ENCODE measurements around the gene ARID3A.

Gene ARID3A

GRCh38 chr19:892894-893689 is 32.7 kb upstream of the ARID3A start, which contains the start of the genes MED16 and RNU6-9:
MED16 (minus strand) TSS chr19:893187; CDS start chr19:891131, 2,056 bp downstream.
RNU6-9 (plus strand) TSS chr19:893484.
- DNase-seq (ENCODE audit: low spot score): peak; percentile 99
- in situ Hi-C loops (cut with MboI; ENCODE audit: low sequenced_read_pairs, unreplicated experiment): no loop called here
- TF ChIP-seq, protein P1, sequence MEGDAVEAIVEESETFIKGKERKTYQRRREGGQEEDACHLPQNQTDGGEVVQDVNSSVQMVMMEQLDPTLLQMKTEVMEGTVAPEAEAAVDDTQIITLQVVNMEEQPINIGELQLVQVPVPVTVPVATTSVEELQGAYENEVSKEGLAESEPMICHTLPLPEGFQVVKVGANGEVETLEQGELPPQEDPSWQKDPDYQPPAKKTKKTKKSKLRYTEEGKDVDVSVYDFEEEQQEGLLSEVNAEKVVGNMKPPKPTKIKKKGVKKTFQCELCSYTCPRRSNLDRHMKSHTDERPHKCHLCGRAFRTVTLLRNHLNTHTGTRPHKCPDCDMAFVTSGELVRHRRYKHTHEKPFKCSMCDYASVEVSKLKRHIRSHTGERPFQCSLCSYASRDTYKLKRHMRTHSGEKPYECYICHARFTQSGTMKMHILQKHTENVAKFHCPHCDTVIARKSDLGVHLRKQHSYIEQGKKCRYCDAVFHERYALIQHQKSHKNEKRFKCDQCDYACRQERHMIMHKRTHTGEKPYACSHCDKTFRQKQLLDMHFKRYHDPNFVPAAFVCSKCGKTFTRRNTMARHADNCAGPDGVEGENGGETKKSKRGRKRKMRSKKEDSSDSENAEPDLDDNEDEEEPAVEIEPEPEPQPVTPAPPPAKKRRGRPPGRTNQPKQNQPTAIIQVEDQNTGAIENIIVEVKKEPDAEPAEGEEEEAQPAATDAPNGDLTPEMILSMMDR (IDR thresholded peaks at IDR 0.05; ENCODE audit: borderline replicate concordance, control extremely low read depth, extremely low read depth, insufficient read depth, missing control alignments): no peak

- TF ChIP-seq, protein P1 (IDR thresholded peaks at IDR 0.05; ENCODE audit: borderline replicate concordance, control extremely low read depth, extremely low read depth, insufficient read depth, missing control alignments): no peak
- in situ Hi-C loops (cut with MboI; ENCODE audit: low sequenced_read_pairs, unreplicated experiment): no loop called here
Observed at GRCh38 chr19:896434-896833, 29.4 kb upstream of the ARID3A start.

GRCh38 chr19:896999-897398 is 28.8 kb upstream of the ARID3A start:
- no peak for DNase-seq (ENCODE audit: low spot score)
- TF ChIP-seq, protein P1 (IDR thresholded peaks at IDR 0.05; ENCODE audit: borderline replicate concordance, control extremely low read depth, extremely low read depth, insufficient read depth, missing control alignments): no peak
- in situ Hi-C loops (cut with MboI; ENCODE audit: low sequenced_read_pairs, unreplicated experiment): no loop called here

More at GRCh38 chr19:896434-896833, 29.4 kb upstream of the ARID3A start:
- DNase-seq (ENCODE audit: low spot score): no peak

- in situ Hi-C loops (cut with MboI; ENCODE audit: low sequenced_read_pairs, unreplicated experiment): no loop called here
- TF ChIP-seq, protein P1 (IDR thresholded peaks at IDR 0.05; ENCODE audit: borderline replicate concordance, control extremely low read depth, extremely low read depth, insufficient read depth, missing control alignments): no peak
- no peak for DNase-seq (ENCODE audit: low spot score)
Observed at GRCh38 chr19:897442-898039, 28.3 kb upstream of the ARID3A start.

- TF ChIP-seq, protein P1 (IDR thresholded peaks at IDR 0.05; ENCODE audit: borderline replicate concordance, control extremely low read depth, extremely low read depth, insufficient read depth, missing control alignments): no peak
- DNase-seq (ENCODE audit: low spot score): no peak
- in situ Hi-C loops (cut with MboI; ENCODE audit: low sequenced_read_pairs, unreplicated experiment): no loop called here
Observed at GRCh38 chr19:898663-899062, 27.2 kb upstream of the ARID3A start.

- TF ChIP-seq, protein P1 (IDR thresholded peaks at IDR 0.05; ENCODE audit: borderline replicate concordance, control extremely low read depth, extremely low read depth, insufficient read depth, missing control alignments): no peak
- in situ Hi-C loops (cut with MboI; ENCODE audit: low sequenced_read_pairs, unreplicated experiment): no loop called here
- DNase-seq (ENCODE audit: low spot score): no peak
Observed at GRCh38 chr19:899336-900042, 26.3 kb upstream of the ARID3A start.
